ENCODE results near the gene SHPK.

Gene SHPK

GRCh38 chr17:3666516-3666915 is 30.5 kb upstream of the SHPK start:
- H3K4me3 Mint-ChIP-seq = peak overlapping the region; percentile 95 to 98 (median 98)
- peaks cover 25% of the 10 kb centered on the region for H3K36me3 Mint-ChIP-seq (ENCODE audit: low read depth)
- H3K4me1 Mint-ChIP-seq = peaks cover 32% of the 10 kb centered on the region
- H3K27me3 Mint-ChIP-seq (ENCODE audit: low read depth) = peaks cover 5% of the 10 kb centered on the region
- no peak for TF ChIP-seq CTCF (IDR thresholded peaks at IDR 0.05; ENCODE audit: unreplicated experiment in 3 of 3)
- H3K9me3 Mint-ChIP-seq = no peaks in the 10 kb centered on the region
- H3K27ac Mint-ChIP-seq = peak overlapping the region; percentile 87 to 93 (median 91)

DNA sequence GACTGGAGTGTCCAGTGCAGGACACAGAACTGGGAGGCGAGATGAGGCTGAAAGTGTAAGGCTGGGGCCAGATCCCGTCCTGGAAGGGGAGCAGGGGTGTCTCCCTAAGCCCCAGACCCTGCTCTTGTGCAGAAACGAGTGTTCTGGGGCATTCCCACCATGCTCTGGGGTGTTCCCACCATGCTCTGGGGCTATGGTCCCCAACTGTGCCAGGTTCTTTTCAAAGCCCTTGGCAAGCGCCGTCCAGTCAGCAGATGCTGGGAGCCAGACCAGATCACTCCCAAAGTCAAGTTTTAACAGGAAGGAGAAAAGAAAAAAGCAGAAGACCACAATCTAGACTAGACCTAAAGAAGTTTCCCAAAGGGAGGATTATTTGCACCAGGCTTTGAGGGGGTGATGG is 29.8 kb upstream of the SHPK start:
- Mint-ChIP-seq H3K36me3 (ENCODE audit: low read depth) (peaks cover 27% of the 10 kb centered on the region), H3K9me3 (no peaks in the 10 kb centered on the region), H3K27me3 (ENCODE audit: low read depth) (peaks cover 5% of the 10 kb centered on the region), H3K27ac (peak overlapping the region; percentile 87 to 93 (median 91)), H3K4me1 (peaks cover 37% of the 10 kb centered on the region), H3K4me3 (peak overlapping the region; percentile 95 to 98 (median 98))
- no peak for TF ChIP-seq CTCF (IDR thresholded peaks at IDR 0.05; ENCODE audit: unreplicated experiment in 3 of 3)

- Mint-ChIP-seq H3K27ac (no peak overlapping the region), H3K36me3 (ENCODE audit: low read depth) (peaks cover 24% of the 10 kb centered on the region), H3K27me3 (ENCODE audit: low read depth) (peaks cover 5% of the 10 kb centered on the region), H3K4me3 (no peak overlapping the region), H3K4me1 (peaks cover 27% of the 10 kb centered on the region), H3K9me3 (no peaks in the 10 kb centered on the region)
- TF ChIP-seq CTCF (IDR thresholded peaks at IDR 0.05; ENCODE audit: unreplicated experiment in 3 of 3) = no peak
Observed at GRCh38 chr17:3663102-3664011, 27.3 kb upstream of the SHPK start.

DNA sequence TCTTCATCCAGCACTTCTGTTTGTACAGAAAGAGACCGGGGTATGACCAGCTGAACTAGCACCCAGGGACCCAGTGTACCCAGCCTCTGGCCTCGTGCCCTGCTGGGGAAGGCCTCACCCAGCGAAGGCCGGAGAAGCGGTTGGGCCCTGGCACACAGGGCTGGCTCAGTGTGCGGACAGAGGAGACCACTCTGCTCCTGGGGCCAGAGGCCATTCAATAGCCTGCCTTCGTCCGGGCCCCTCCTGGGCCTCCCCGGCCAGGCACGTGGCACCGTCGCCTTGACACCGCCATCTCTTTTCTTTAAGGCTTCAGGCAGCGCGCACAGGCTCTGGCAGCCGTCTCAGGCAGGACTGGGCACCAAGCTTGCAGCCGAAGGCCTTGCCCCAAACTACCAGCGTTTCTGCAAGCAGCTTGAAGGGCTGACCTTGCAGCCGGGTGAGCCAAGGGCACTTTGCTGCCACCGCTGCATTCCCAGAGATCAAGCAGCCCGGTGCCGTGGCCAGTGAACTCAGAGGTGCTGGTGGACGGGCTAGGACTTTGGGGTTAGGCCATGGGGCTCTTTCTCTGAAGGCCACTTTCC is 24.4 kb upstream of the SHPK start:
- Mint-ChIP-seq H3K9me3 (no peaks in the 10 kb centered on the region), H3K27ac (peak overlapping the region in 1 of 3 experiments; percentile 42), H3K27me3 (ENCODE audit: low read depth) (no peaks in the 10 kb centered on the region), H3K4me1 (peaks cover 11% of the 10 kb centered on the region), H3K36me3 (ENCODE audit: low read depth) (peaks cover 20% of the 10 kb centered on the region), H3K4me3 (no peak overlapping the region)
- no peak for TF ChIP-seq CTCF (IDR thresholded peaks at IDR 0.05; ENCODE audit: unreplicated experiment in 3 of 3)

- Mint-ChIP-seq H3K9me3 (no peaks in the 10 kb centered on the region), H3K36me3 (ENCODE audit: low read depth) (peaks cover 14% of the 10 kb centered on the region), H3K27me3 (ENCODE audit: low read depth) (no peaks in the 10 kb centered on the region), H3K4me3 (no peak overlapping the region), H3K4me1 (peaks cover 5% of the 10 kb centered on the region), H3K27ac (peak overlapping the region in 1 of 3 experiments; percentile 42)
- TF ChIP-seq CTCF (IDR thresholded peaks at IDR 0.05; ENCODE audit: unreplicated experiment in 3 of 3) = no peak
Observed at GRCh38 chr17:3659541-3660111, 23.6 kb upstream of the SHPK start.

All from nephron (organoid).